Calu3 (cell line): ENCODE data around the gene RAB40C. TPM values are rescaled to one million over a fixed set of nuclear protein-coding genes. Genes with fewer than 3 reads are reported as not detected.
A peak's percentile ranks its signal among the peaks of the same experiment; 100 is the strongest.

Experiments used
- BruUV-seq: library from RNA; stranded (reverse); fragments of 400-500 nt; replicated peaks from 2 replicates; lab custom pipeline; 2021; lab: Mats Ljungman, UMichigan
- CTCF ChIA-PET: fragments of 300-600 bp; sonication (Branson Sonifier 250); formaldehyde crosslinking; loops from one replicate; lab custom pipeline; 2022; ENCODE audit warnings: antibody characterized with exemption; lab: Charles Lee
- DNase-seq: peaks from one replicate; pipeline ENCODE4 v3.0.0; 2022
- H3K27ac Mint-ChIP-seq: one replicate; pipeline ENCODE4 v1.8.0; 2022; ENCODE audit warnings: mixed read lengths; ENCODE audit not compliant: unreplicated experiment
- H3K27me3 Mint-ChIP-seq: one replicate; pipeline ENCODE4 v1.8.0; 2022; ENCODE audit warnings: mixed read lengths; ENCODE audit not compliant: unreplicated experiment
- H3K36me3 Mint-ChIP-seq: one replicate; pipeline ENCODE4 v1.8.0; 2022; ENCODE audit warnings: mild to moderate bottlenecking, moderate library complexity, mixed read lengths; ENCODE audit not compliant: insufficient read depth, unreplicated experiment
- H3K4me1 Mint-ChIP-seq: one replicate; pipeline ENCODE4 v1.8.0; 2022; ENCODE audit warnings: mild to moderate bottlenecking, low read depth, mixed read lengths; ENCODE audit not compliant: unreplicated experiment
- H3K4me3 Mint-ChIP-seq: one replicate; pipeline ENCODE4 v1.8.0; 2022; ENCODE audit warnings: mild to moderate bottlenecking, low read depth, moderate library complexity, mixed read lengths; ENCODE audit not compliant: unreplicated experiment
- H3K9me3 Mint-ChIP-seq: one replicate; pipeline ENCODE4 v1.8.0; 2022; ENCODE audit warnings: low read depth, mixed read lengths; ENCODE audit not compliant: unreplicated experiment
- intact Hi-C: fragments of 100-400 bp; cut with micrococcal nuclease; formaldehyde crosslinking; loops from one replicate; pipeline ENCODE4 v1.10.0; 2022; ENCODE audit not compliant: unreplicated experiment
- total RNA-seq: library from RNA; stranded (reverse); gene quantifications from 2 replicates; pipeline ENCODE4 v1.2.3, GENCODE V29; 2022
- TF ChIP-seq, protein P1 (sequence below): fragments of 200-600 bp; IDR thresholded peaks from one replicate; pipeline ENCODE4 v1.8.0; 2022; ENCODE audit warnings: antibody characterized with exemption; ENCODE audit not compliant: unreplicated experiment

Gene RAB40C
- total RNA-seq, 1 experiment from 2014 or later = 35.6 TPM

DNA sequence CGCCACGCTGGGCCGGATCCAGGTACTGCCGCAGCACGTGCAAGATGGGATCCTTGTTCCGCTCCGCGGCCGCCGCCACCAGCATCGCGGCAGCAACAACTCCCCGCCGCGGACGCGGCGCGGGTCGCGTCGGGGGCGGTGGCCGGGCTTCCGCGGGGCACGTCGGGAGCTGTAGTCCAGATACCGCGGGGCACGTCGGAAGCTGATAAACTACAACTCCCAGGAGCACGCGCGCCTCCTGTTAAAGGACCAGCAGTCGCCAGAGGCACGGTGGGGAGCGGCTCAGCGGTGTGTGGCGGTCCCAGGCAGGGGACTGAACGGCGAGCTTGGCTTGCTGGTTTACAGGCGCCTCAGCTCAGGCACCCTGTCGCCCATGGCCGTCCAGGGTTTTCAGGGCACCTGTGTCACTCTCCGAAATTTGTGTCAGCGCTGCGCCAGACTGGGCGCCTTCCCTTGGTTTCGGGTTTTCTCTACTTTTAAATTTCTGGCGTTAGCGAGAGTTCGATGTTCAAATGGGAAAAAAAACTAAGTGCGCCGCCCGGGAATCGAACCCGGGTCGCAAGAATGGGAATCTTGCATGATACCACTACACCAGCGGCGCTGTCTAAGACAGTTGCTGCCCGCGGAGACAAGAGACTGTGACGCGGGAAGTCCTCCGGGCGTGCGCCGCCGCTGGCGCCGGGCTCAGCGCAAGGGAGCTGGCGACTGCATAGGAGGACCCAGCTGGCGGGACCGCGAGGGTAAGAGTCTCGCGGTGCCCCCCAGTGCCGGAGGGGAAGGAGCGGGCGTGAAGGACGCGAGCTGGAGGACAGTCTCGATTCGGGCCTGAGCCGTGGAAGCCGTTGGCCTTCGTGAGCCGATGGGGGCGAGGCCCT is 46.6 kb downstream of the RAB40C start, which contains the start of gene METTL26:
Gene METTL26, minus strand, starts transcription at position 100 of the 875 bp plus-strand sequence. Its CDS starts 15 bp downstream, at position 85.
- Mint-ChIP-seq H3K27me3 (no peaks in the 10 kb centered on the region), H3K4me3 (peak within 1 kb of the TSS; percentile 87), H3K4me1 (peaks cover 8% of the 10 kb centered on the region), H3K9me3 (no peaks in the 10 kb centered on the region), H3K36me3 (peaks cover 67% of the 10 kb centered on the region), H3K27ac (peak within 1 kb of the TSS; percentile 91)
- BruUV-seq = TSS peak; percentile 93
- DNase-seq = peak; percentile 96
- CTCF ChIA-PET = interaction anchor here (1.6 to 1.7 kb wide), 2 partner anchors 11 to 43 kb away, joined by 6 to 8 read pairs; no protein-coding TSS in a partner anchor
- intact Hi-C loops = loop anchor here (2.0 to 10.0 kb wide), 2 partner anchors 44 to 112 kb away; partner anchors contain the start of gene CAPN15
- TF ChIP-seq, protein P1, sequence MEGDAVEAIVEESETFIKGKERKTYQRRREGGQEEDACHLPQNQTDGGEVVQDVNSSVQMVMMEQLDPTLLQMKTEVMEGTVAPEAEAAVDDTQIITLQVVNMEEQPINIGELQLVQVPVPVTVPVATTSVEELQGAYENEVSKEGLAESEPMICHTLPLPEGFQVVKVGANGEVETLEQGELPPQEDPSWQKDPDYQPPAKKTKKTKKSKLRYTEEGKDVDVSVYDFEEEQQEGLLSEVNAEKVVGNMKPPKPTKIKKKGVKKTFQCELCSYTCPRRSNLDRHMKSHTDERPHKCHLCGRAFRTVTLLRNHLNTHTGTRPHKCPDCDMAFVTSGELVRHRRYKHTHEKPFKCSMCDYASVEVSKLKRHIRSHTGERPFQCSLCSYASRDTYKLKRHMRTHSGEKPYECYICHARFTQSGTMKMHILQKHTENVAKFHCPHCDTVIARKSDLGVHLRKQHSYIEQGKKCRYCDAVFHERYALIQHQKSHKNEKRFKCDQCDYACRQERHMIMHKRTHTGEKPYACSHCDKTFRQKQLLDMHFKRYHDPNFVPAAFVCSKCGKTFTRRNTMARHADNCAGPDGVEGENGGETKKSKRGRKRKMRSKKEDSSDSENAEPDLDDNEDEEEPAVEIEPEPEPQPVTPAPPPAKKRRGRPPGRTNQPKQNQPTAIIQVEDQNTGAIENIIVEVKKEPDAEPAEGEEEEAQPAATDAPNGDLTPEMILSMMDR = no peak

DNA sequence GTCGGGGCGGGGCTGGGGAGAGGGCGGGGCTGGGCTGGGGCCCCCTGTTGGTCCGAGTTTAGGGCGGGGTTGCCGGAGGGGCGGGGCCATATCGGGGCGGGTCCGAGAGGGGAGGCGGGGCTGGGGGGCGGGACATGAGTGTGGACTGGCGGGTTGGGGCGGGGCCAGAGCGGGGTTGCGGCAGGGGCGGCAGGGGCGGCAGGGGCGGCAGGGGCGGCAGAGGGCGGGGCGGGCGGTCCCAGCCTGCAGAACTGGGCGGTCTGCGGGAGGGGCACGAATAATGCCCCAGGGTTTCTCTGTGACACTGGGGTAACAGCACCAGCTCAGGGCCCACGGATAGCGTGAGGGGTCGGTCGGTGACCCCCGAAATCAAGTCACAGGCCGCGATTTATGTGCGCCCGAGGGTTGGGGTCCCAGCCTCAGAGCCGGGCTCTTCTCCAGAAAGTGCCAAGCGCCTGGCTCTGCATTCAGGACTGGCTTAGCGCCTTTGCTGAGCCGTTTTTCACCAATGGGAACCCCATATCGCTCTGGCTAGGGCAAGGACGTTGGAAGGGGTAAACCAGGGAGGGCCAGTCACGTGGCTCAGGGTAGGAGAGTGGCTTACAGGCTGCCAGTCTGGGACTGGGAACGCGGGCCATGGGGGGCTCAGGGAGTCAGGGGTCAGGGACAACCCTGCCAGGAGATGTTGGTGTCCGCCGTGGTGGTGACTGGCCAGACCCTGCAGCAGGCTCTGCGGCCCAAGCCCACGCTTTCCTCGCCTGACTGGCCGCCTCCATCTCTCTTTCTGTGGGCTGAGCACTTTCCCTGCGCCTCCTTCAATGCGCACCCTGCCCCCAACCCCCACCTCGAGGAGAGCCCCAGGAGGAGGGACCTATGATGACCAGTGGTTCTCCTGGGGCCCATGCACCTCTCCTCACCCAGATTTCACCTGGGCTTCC is 47.5 kb downstream of the RAB40C start:
- peak; percentile 87 for DNase-seq
- CTCF ChIA-PET = interaction anchor here (1.6 to 1.7 kb wide), 2 partner anchors 10 to 44 kb away, joined by 6 to 8 read pairs; no protein-coding TSS in a partner anchor
- TF ChIP-seq, protein P1 = no peak
- intact Hi-C loops = loop anchor here (2.0 to 10.0 kb wide), 2 partner anchors 45 to 113 kb away; partner anchors contain the start of gene CAPN15
- Mint-ChIP-seq H3K27me3 (no peaks in the 10 kb centered on the region), H3K27ac (peak overlapping the region; percentile 91), H3K4me3 (peak overlapping the region; percentile 87), H3K36me3 (peaks cover 69% of the 10 kb centered on the region), H3K4me1 (peaks cover 8% of the 10 kb centered on the region), H3K9me3 (no peaks in the 10 kb centered on the region)
- BruUV-seq = no TSS peak

DNA sequence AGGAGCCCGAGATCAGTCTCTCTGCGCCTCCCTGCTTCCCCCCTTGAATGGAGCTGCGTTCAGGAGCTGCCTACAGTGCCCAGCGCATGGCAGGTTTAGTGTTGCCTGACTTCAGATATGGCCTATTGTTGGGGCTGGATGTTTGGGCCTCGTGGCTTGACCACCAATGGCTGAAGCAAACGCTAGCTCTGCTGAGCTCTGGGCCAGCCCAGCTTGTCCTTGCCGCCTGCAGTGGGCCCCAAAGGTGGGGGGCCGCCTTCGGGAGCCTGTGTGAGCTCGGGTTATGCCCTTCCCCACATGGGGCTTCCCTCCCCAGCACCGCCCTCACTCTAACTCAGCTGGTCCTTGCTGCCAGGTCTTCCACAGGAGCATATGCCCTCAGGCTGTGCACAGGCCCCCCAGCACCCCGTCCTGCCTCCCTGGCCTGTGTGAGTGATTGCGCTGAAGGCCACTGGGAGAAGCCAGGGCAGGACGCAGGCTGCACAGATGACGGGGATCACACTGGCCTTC is 48.2 kb downstream of the RAB40C start:
- DNase-seq = no peak
- H3K36me3 Mint-ChIP-seq = peaks cover 69% of the 10 kb centered on the region
- H3K27ac Mint-ChIP-seq = no peak overlapping the region
- no TSS peak for BruUV-seq
- intact Hi-C loops = loop anchor here (10.0 kb wide), 1 partner anchor 113 kb away; the partner anchor contains the start of gene CAPN15
- CTCF ChIA-PET = no interaction called here
- no peaks in the 10 kb centered on the region for H3K27me3 Mint-ChIP-seq
- TF ChIP-seq, protein P1 = no peak
- peaks cover 8% of the 10 kb centered on the region for H3K4me1 Mint-ChIP-seq
- no peaks in the 10 kb centered on the region for H3K9me3 Mint-ChIP-seq
- peak overlapping the region; percentile 87 for H3K4me3 Mint-ChIP-seq

DNA sequence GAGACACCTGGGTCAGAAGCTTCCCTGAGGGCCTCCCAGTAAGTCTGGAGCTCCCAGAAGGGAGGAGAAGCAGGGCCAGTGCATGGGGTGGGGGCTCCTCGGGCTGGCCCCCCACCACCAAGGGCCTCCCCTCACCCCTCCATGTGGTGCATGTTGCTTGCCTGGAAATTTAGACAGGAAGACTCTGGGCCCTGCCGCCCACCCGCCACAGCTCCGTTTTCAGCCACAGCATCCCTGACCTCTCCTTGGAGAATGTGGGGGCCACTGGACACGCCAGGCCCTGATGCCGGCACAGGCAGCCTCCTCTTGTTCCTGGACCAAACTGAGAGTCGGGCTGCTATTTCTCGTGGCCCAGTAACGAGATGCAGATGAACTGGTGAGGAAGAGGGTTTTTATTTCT is 49.0 kb downstream of the RAB40C start:
- no peaks in the 10 kb centered on the region for H3K9me3 Mint-ChIP-seq
- no TSS peak for BruUV-seq
- no peak overlapping the region for H3K27ac Mint-ChIP-seq
- intact Hi-C loops = loop anchor here (10.0 kb wide), 1 partner anchor 114 kb away; the partner anchor contains the start of gene CAPN15
- TF ChIP-seq, protein P1 = no peak
- CTCF ChIA-PET = no interaction called here
- H3K27me3 Mint-ChIP-seq = no peaks in the 10 kb centered on the region
- peaks cover 70% of the 10 kb centered on the region for H3K36me3 Mint-ChIP-seq
- no peak overlapping the region for H3K4me3 Mint-ChIP-seq
- H3K4me1 Mint-ChIP-seq = peaks cover 13% of the 10 kb centered on the region
- no peak for DNase-seq
